ENCODE measurements around the gene ADARB1.

The ADARB1 gene

GRCh38 chr21:45225741-45226327 lies 151.5 kb downstream of the ADARB1 start:
- CTCF ChIA-PET: no interaction called here
- POLR2A ChIA-PET: no interaction called here

GRCh38 chr21:45226540-45227326 lies 152.4 kb downstream of the ADARB1 start:
- CTCF ChIA-PET: interaction anchor here (1.1 kb wide), 1 partner anchor 84 kb away, joined by 3 read pairs; no protein-coding TSS in a partner anchor
- Histone ChIP-seq H3K27ac (ENCODE audit: extremely low read depth, low read depth, low read length) (no peak overlapping the region), H3K9me3 (ENCODE audit: control insufficient read depth, insufficient read depth, low read depth, low read length) (no peaks in the 10 kb centered on the region), H3K4me1 (ENCODE audit: control insufficient read depth, insufficient read depth, low read length) (no peaks in the 10 kb centered on the region), H3K4me3 (ENCODE audit: low read depth, low read length) (no peak overlapping the region), H3K36me3 (ENCODE audit: control insufficient read depth in 2 of 2, insufficient read depth in 1 of 2, low read length in 2 of 2) (no peaks in the 10 kb centered on the region)
- TF ChIP-seq MZF1 (tag by site-specific recombination; IDR thresholded peaks at IDR 0.05; ENCODE audit: borderline replicate concordance) (no peak), ZXDB (tag by site-specific recombination; IDR thresholded peaks at IDR 0.05) (no peak), ZBTB48 (tag by site-specific recombination; IDR thresholded peaks at IDR 0.05) (no peak), ZNF184 (tag by site-specific recombination; IDR thresholded peaks at IDR 0.05) (no peak), ZNF10 (tag by site-specific recombination; IDR thresholded peaks at IDR 0.05) (no peak), HOXC10 (CRISPR knock-in tag; IDR thresholded peaks at IDR 0.05) (no peak), ZNF558 (tag by site-specific recombination; IDR thresholded peaks at IDR 0.05) (no peak), HIC1 (tag by site-specific recombination; IDR thresholded peaks at IDR 0.05) (no peak), ZNF600 (tag by site-specific recombination; IDR thresholded peaks at IDR 0.05) (no peak)
- POLR2A ChIA-PET: no interaction called here

More at GRCh38 chr21:45225741-45226327, 151.5 kb downstream of the ADARB1 start:
- H3K4me1 ChIP-seq (ENCODE audit: control insufficient read depth, insufficient read depth, low read length): no peaks in the 10 kb centered on the region
- peaks cover 0 to 2% of the 10 kb centered on the region in 2 experiments; a peak in 1 of 3 replicates for H3K36me3 ChIP-seq (ENCODE audit: control insufficient read depth in 2 of 2, insufficient read depth in 1 of 2, low read length in 2 of 2)
- H3K27ac ChIP-seq (ENCODE audit: extremely low read depth, low read depth, low read length): no peak overlapping the region
- no peak for TF ChIP-seq ZBTB8A (tag by site-specific recombination; IDR thresholded peaks at IDR 0.05)
- TF ChIP-seq ZNF639 (tag by site-specific recombination; IDR thresholded peaks at IDR 0.05): no peak
- TF ChIP-seq ZBTB1 (tag by site-specific recombination; IDR thresholded peaks at IDR 0.05): no peak
- TF ChIP-seq ZNF76 (tag by site-specific recombination; IDR thresholded peaks at IDR 0.05; ENCODE audit: borderline replicate concordance, low read depth): no peak
- TF ChIP-seq ZNF707 (tag by site-specific recombination; IDR thresholded peaks at IDR 0.05): no peak
- no peak for TF ChIP-seq HOXA7 (CRISPR knock-in tag; IDR thresholded peaks at IDR 0.05; ENCODE audit: borderline replicate concordance)
- TF ChIP-seq ZFP69B (tag by site-specific recombination; IDR thresholded peaks at IDR 0.05): no peak
- TF ChIP-seq ZNF214 (tag by site-specific recombination; IDR thresholded peaks at IDR 0.05; ENCODE audit: borderline replicate concordance): no peak
- no peak for TF ChIP-seq TCF7L2 (IDR thresholded peaks at IDR 0.05; ENCODE audit: borderline replicate concordance, low read depth, low read length)
- no peak for TF ChIP-seq EGR2 (tag by site-specific recombination; IDR thresholded peaks at IDR 0.05; ENCODE audit: low read depth)
- TF ChIP-seq ZNF354C (tag by site-specific recombination; IDR thresholded peaks at IDR 0.05; ENCODE audit: borderline replicate concordance, low read depth): no peak
- TF ChIP-seq ZNF792 (tag by site-specific recombination; IDR thresholded peaks at IDR 0.05): no peak
- TF ChIP-seq ZNF747 (tag by site-specific recombination; IDR thresholded peaks at IDR 0.05): no peak
- no peak for TF ChIP-seq GLIS1 (tag by site-specific recombination; IDR thresholded peaks at IDR 0.05)
- no peak for TF ChIP-seq ZNF366 (tag by site-specific recombination; conservative IDR thresholded peaks at IDR 0.05)
- TF ChIP-seq ZNF514 (tag by site-specific recombination; IDR thresholded peaks at IDR 0.05): no peak
- no peak for TF ChIP-seq ZNF416 (tag by site-specific recombination; IDR thresholded peaks at IDR 0.05)
- TF ChIP-seq INSM2 (tag by site-specific recombination; IDR thresholded peaks at IDR 0.05): no peak
- no peak for TF ChIP-seq MZF1 (tag by site-specific recombination; IDR thresholded peaks at IDR 0.05; ENCODE audit: borderline replicate concordance)
- no peak overlapping the region for H3K4me3 ChIP-seq (ENCODE audit: low read depth, low read length)
- no peaks in the 10 kb centered on the region for H3K9me3 ChIP-seq (ENCODE audit: control insufficient read depth, insufficient read depth, low read depth, low read length)
